ENCODE data around the gene CCDC169. TPM values are rescaled to one million over a fixed set of nuclear protein-coding genes. Genes with fewer than 3 reads are reported as not detected.

CCDC169 gene
- total RNA-seq, 2 donors from 2014 or later = 0.70 to 1.4 TPM

DNA sequence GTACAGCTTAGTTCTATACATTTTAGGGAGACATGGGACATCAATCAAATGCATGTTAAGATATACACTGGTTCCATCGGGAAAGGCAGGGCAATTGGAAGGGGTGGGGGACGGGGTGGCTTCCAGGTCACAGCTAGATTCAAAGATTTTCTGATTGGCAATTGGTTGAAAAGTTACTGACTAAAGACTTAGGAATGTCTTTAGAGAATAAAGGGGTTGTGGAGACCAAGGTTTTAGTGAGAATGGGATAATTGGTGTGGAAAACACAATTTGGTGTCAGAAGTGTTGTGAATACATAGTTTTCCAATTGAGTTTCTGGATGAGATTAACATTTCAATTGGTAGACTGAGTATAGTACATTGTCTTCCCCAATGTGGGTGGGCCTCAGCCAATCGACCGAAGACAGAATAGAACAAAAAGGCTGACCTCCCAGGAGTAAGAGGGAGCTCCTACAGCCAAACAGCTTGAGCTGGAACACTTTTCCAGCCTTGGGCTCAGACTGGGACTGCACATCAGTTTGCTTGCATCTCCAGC lies 988 bp upstream of the CCDC169 start:
- peak overlapping the region; percentile 87 to 91 for H3K4me3 Mint-ChIP-seq
- peaks cover 12% of the 10 kb centered on the region for H3K4me1 Mint-ChIP-seq (ENCODE audit: low read depth)
- H3K36me3 Mint-ChIP-seq (ENCODE audit: insufficient read depth in 2 of 2) = peaks cover 0 to 2% of the 10 kb centered on the region in 2 donors
- H3K27ac Mint-ChIP-seq = no peak overlapping the region
- DNase-seq = no peak
- H3K9me3 Mint-ChIP-seq = no peaks in the 10 kb centered on the region
- no peak for ATAC-seq (replicated peaks in 1 of 2)
- H3K27me3 Mint-ChIP-seq (ENCODE audit: low read depth) = peaks cover 35% of the 10 kb centered on the region

DNA sequence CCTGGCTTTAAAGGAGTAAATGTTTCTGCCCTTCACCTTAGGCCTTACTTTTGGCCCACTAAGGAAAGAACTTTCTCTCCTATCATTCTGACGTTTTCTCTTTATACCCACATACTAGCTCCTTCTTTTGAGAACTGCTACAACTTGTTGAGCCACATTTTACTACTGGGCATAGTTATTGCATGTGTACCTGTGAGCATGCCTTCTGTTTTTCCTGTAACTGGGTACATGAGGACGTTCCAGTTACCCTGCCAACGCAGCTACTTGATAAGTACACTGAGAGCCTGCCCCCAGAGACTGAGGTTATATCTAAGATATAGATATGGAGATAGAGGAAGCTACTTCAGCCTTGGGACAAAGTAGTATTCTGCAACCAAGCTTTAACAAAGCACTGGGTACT lies 3.5 kb downstream of the CCDC169 start:
- ATAC-seq (replicated peaks in 1 of 2) (no peak), DNase-seq (no peak)
- H3K27me3 Mint-ChIP-seq (ENCODE audit: low read depth) = peaks cover 37% of the 10 kb centered on the region
- peaks cover 2 to 3% of the 10 kb centered on the region in 2 donors for H3K36me3 Mint-ChIP-seq (ENCODE audit: insufficient read depth in 2 of 2)
- H3K4me1 Mint-ChIP-seq (ENCODE audit: low read depth) = peaks cover 12% of the 10 kb centered on the region
- H3K4me3 Mint-ChIP-seq = no peak overlapping the region
- no peak overlapping the region for H3K27ac Mint-ChIP-seq
- H3K9me3 Mint-ChIP-seq = peaks cover 0 to 3% of the 10 kb centered on the region in 2 donors

DNA sequence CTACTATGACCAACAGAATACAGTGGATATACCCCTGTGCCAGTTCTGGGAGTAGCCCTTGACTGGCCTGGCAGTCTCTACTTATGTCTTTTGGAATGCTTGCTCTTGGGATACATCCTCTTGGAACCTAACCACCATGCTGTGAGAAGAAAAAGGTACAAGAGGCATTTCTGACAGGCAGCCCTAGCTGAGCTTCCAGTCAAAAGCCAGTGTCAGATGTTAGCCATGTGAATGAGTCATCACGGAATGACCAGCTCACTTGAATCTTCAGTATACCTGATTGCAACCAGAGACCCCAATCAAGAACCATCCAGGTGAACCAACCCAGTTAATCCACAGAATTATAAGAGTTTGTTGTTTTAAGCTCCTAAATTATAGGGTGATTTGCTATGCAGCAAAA lies 4.1 kb downstream of the CCDC169 start:
- no peak overlapping the region for H3K4me3 Mint-ChIP-seq
- DNase-seq (no peak), ATAC-seq (replicated peaks in 1 of 2) (no peak)
- peaks cover 0 to 3% of the 10 kb centered on the region in 2 donors for H3K9me3 Mint-ChIP-seq
- no peak overlapping the region for H3K27ac Mint-ChIP-seq
- H3K36me3 Mint-ChIP-seq (ENCODE audit: insufficient read depth in 2 of 2) = peaks cover 2 to 3% of the 10 kb centered on the region in 2 donors
- peaks cover 31% of the 10 kb centered on the region for H3K27me3 Mint-ChIP-seq (ENCODE audit: low read depth)
- H3K4me1 Mint-ChIP-seq (ENCODE audit: low read depth) = peaks cover 11% of the 10 kb centered on the region

DNA sequence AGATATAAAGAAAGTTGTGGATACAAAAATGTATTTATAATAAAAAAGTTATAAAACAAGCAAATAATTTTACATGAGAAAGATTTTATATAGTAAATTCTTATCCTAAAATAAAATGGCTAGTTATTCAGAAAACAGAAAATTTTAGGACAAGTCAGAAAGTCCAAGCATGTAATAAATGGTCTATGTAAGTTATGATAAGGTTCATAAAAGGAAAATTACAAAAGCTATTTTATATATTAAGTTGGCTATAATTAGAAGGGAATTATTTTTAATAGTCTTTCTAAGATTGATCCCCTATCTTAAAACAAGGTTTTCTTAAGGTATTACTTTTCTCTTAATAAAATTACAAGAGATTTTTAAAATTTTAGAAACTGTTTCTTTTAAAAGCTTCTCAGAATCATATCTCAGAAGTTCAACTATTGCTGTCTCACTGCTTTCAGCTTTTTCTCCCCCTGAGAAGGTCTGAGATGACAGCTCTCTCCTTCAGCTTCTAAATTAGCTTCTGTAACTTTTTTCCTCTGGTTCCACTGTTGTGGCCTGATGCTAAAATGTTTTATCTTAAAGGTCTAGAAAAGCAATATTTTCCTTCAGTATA lies 8.7 kb downstream of the CCDC169 start:
- peaks cover 0 to 3% of the 10 kb centered on the region in 2 donors for H3K9me3 Mint-ChIP-seq
- H3K27me3 Mint-ChIP-seq (ENCODE audit: low read depth) = peaks cover 23% of the 10 kb centered on the region
- no peaks in the 10 kb centered on the region for H3K4me1 Mint-ChIP-seq (ENCODE audit: low read depth)
- no peak overlapping the region for H3K27ac Mint-ChIP-seq
- H3K36me3 Mint-ChIP-seq (ENCODE audit: insufficient read depth in 2 of 2) = peaks cover 0 to 3% of the 10 kb centered on the region in 2 donors
- ATAC-seq (replicated peaks in 1 of 2) (no peak), DNase-seq (no peak)
- H3K4me3 Mint-ChIP-seq = no peak overlapping the region

DNA sequence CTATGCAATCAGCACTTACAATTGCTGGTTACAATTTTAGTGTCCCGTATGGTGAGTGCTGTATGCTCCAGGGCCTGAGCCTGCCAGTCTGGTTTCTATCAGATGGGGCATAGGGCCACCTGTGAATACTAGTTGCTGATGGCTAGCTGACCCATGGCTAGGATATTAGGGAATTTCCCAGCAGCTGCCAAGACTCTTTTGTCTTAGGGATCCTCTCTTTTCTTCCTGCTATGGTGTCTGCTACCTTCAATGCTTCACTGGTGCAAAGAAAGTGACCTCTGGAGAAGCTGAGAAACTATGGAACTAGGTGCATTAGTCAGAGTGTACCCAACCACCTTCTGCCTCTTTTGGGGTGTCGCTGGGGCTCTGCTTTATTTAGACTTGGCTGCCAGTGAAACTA lies 11.6 kb downstream of the CCDC169 start:
- peaks cover 0 to 3% of the 10 kb centered on the region in 2 donors for H3K9me3 Mint-ChIP-seq
- H3K27ac Mint-ChIP-seq = no peak overlapping the region
- H3K4me3 Mint-ChIP-seq = no peak overlapping the region
- H3K27me3 Mint-ChIP-seq (ENCODE audit: low read depth) = peaks cover 21% of the 10 kb centered on the region
- ATAC-seq (replicated peaks in 1 of 2) (no peak), DNase-seq (no peak)
- H3K4me1 Mint-ChIP-seq (ENCODE audit: low read depth) = no peaks in the 10 kb centered on the region
- peaks cover 0 to 3% of the 10 kb centered on the region in 2 donors for H3K36me3 Mint-ChIP-seq (ENCODE audit: insufficient read depth in 2 of 2)

DNA sequence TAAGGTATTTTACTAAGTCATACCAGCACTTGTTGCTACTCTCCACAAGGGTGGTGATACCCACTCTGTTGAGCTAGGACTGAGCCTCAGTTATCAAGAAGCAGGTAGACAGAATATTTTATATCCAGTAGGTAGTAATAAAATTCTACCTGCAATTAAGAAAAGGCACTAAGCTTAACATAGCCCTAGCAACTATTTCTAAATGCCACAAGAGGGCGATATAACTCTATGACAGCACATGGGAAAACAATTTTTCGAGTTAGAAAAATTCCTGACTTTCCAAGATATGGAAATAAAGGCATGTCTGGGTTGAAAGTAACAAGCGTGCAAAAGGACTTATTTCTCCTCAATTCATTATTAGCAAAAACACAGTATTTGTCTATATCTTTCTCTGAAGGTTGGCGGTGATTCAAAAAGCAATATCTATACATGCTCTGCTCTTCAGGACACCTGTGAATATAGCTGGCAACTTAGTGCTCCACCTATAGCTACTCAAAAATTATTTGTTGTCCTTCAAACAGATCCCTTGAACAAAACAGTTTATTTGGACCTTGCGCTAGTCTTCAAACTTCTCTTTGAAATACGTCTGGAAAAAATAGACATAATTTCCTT lies 14.7 kb downstream of the CCDC169 start:
- Mint-ChIP-seq H3K4me1 (ENCODE audit: low read depth) (no peaks in the 10 kb centered on the region), H3K4me3 (no peak overlapping the region), H3K27me3 (ENCODE audit: low read depth) (peaks cover 30% of the 10 kb centered on the region), H3K27ac (no peak overlapping the region), H3K36me3 (ENCODE audit: insufficient read depth in 2 of 2) (no peaks in the 10 kb centered on the region), H3K9me3 (no peaks in the 10 kb centered on the region)
- DNase-seq = no peak
- ATAC-seq (replicated peaks in 1 of 2) = no peak

DNA sequence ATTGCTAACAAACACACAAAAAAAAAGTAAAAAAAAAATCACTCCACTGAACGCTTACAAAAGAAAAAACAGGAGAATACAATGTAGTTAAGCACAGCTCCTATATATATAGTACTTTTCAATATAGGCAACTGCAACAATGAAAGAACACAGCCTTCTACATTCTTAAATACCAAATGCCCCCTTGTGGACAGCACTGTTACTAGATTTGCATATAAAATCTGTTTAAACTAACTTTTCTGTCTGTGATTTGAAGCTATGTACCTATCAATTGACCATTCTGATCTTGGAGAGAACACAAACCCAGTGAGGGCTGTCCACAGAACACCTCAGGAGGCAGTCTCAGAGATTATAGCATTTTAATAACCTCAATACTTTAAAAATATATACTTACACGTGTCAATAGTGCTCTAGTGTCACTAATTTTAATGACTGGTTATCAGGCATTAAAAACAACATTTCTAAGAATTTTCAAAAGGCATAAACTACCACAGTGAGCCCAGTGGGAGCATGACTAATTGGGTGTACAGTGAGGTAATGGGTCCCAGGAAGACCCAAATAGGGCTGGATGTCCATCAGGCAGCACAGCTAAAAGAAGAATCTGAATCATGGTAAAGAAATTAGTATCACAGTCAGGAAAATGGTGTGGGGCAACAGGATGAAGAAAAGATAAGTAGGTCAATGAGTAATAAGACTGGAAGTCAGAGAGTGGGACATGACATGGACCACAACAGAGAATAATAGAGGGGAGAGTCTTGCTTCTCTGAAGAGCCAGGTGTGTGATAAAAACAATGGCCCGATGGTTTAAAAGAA lies 22.2 kb downstream of the CCDC169 start:
- peak; percentile 7 to 11 for DNase-seq
- peaks cover 9% of the 10 kb centered on the region for H3K27me3 Mint-ChIP-seq (ENCODE audit: low read depth)

DNA sequence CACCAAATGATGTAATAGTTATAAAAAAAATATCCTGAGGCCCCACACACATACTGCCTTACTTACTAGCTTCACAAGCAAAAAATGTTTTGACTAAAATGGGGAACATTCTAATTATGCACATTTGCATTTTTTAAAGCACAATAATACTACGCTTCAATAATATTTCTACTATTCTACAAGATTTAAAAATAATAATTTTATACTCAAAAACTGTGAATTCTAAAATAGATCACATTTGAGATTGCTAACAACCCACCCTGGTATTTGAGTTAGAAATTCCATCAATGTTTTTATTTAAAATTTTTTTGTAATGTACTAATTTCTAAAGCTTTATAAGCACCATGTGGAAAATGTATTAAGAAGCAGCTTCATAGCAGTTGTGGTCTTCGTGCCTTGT lies 24.2 kb downstream of the CCDC169 start:
- Mint-ChIP-seq H3K9me3 (no peaks in the 10 kb centered on the region), H3K4me3 (no peak overlapping the region), H3K27me3 (ENCODE audit: low read depth) (peaks cover 8% of the 10 kb centered on the region), H3K4me1 (ENCODE audit: low read depth) (no peaks in the 10 kb centered on the region), H3K36me3 (ENCODE audit: insufficient read depth in 2 of 2) (no peaks in the 10 kb centered on the region), H3K27ac (no peak overlapping the region)
- DNase-seq (no peak), ATAC-seq (replicated peaks in 1 of 2) (no peak)

More for the DNA sequence above, 22.2 kb downstream of the CCDC169 start:
- Mint-ChIP-seq H3K9me3 (no peaks in the 10 kb centered on the region), H3K4me3 (no peak overlapping the region), H3K36me3 (ENCODE audit: insufficient read depth in 2 of 2) (no peaks in the 10 kb centered on the region), H3K4me1 (ENCODE audit: low read depth) (no peaks in the 10 kb centered on the region), H3K27ac (no peak overlapping the region)
- no peak for ATAC-seq (replicated peaks in 1 of 2)

DNA sequence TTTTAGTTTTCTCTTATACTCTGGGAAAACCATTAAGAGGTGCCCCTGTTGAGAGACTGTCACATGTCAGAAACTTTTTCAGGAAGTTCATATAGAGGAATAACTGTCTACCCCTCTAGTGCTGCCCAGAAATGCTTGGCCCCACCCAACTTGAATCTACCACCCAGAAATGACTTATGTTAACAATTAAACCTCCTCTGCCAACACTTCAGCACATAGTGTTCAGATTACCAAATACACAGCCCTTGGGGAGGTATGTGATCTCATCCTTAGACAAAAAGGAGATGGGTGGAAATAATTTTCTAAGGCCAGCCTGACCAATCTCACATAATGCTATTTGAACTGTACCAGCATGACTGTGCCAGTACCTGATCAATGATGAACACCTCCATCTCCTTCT lies 35.6 kb downstream of the CCDC169 start:
- H3K36me3 Mint-ChIP-seq (ENCODE audit: insufficient read depth in 2 of 2) = no peaks in the 10 kb centered on the region
- H3K4me1 Mint-ChIP-seq (ENCODE audit: low read depth) = no peaks in the 10 kb centered on the region
- H3K9me3 Mint-ChIP-seq = no peaks in the 10 kb centered on the region
- H3K27me3 Mint-ChIP-seq (ENCODE audit: low read depth) = peaks cover 9% of the 10 kb centered on the region
- ATAC-seq (replicated peaks in 1 of 2) (no peak), DNase-seq (no peak)
- H3K4me3 Mint-ChIP-seq = no peak overlapping the region
- H3K27ac Mint-ChIP-seq = no peak overlapping the region

DNA sequence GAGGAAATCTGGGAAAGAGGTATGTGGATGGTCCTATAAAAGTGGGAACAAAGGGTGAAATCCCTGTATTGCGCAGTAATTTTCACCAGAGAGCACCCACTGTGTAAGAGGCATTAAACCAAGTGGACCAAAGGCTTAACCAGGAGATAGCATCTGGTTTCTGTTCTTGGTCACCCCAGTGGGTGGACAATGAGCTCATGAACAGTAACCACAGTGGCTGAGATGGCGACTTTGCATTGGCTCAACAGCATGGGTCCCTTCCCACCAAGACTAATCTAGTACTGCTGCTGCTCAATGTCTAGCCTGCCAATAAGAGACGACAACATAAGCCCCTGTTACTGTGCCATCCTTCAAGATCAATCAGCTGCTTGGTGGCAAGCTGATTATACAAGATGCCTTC lies 36.6 kb downstream of the CCDC169 start:
- no peaks in the 10 kb centered on the region for H3K36me3 Mint-ChIP-seq (ENCODE audit: insufficient read depth in 2 of 2)
- no peak for DNase-seq
- H3K9me3 Mint-ChIP-seq = peaks cover 0 to 2% of the 10 kb centered on the region in 2 donors
- no peak overlapping the region for H3K27ac Mint-ChIP-seq
- peaks cover 9% of the 10 kb centered on the region for H3K27me3 Mint-ChIP-seq (ENCODE audit: low read depth)
- H3K4me1 Mint-ChIP-seq (ENCODE audit: low read depth) = no peaks in the 10 kb centered on the region
- no peak overlapping the region for H3K4me3 Mint-ChIP-seq
- no peak for ATAC-seq (replicated peaks in 1 of 2)

DNA sequence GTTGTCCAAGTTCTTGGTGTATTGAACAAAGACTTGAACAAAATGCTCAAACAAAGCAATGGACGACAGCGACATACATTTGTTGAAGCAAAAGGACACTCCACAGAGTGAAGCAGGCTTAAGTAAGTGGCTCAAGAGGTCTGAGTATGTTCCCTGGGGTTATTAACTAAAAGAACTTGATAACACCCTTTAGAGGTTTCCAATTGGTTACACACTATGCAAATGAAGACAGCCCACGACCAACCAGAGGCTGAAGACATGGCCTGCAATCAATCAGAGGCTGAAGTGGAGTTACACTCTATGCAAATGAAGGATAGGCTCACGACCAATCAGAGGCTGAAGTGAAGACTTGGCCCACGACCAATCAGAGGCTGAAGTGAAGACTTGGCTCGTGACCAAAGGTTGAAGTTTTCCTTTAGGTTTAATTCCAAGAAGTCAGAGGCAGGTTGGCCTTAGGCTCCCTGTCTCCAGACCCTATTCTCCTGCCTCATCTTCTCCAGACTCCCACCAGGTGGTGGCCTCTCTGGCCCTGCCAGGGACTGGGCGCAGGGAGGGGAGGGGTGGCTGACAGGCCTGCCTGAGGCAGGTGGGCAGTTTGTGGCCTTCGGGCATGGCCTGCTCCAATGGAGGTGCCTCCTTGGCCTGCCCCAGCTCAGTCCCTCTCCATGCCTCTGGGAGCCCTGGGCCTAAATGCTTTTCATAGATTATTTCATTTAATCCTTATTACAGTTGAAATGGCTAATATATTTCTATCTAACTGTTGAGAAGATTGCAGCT lies 38.1 kb downstream of the CCDC169 start:
- Mint-ChIP-seq H3K9me3 (peaks cover 0 to 2% of the 10 kb centered on the region in 2 donors), H3K27me3 (ENCODE audit: low read depth) (peaks cover 9% of the 10 kb centered on the region), H3K36me3 (ENCODE audit: insufficient read depth in 2 of 2) (no peaks in the 10 kb centered on the region), H3K4me3 (no peak overlapping the region), H3K27ac (no peak overlapping the region), H3K4me1 (ENCODE audit: low read depth) (no peaks in the 10 kb centered on the region)
- ATAC-seq (replicated peaks in 1 of 2) (no peak), DNase-seq (no peak)

DNA sequence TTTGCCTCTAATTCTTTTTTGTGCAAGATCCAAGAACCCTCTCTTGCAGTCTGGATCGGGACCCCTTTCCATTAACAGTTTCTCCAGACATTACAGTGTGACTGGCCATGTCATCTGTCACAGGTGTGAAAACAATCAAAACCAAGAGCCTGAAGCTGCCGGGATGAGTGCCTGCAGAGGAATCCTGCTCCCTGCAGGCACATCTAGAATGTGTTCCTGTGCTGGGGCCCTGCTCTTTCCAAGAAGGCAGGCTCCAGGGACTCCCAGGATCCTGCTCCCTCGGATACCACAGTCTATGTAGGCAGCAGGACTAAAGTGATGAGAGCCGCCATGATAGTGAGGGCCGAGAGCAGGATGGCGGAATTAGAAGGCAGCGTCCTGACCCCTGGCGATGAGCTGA lies 38.8 kb downstream of the CCDC169 start:
- no peak overlapping the region for H3K4me3 Mint-ChIP-seq
- H3K27me3 Mint-ChIP-seq (ENCODE audit: low read depth) = peaks cover 9% of the 10 kb centered on the region
- H3K4me1 Mint-ChIP-seq (ENCODE audit: low read depth) = no peaks in the 10 kb centered on the region
- ATAC-seq (replicated peaks in 1 of 2) (no peak), DNase-seq (no peak)
- no peak overlapping the region for H3K27ac Mint-ChIP-seq
- H3K36me3 Mint-ChIP-seq (ENCODE audit: insufficient read depth in 2 of 2) = no peaks in the 10 kb centered on the region
- H3K9me3 Mint-ChIP-seq = peaks cover 0 to 2% of the 10 kb centered on the region in 2 donors

DNA sequence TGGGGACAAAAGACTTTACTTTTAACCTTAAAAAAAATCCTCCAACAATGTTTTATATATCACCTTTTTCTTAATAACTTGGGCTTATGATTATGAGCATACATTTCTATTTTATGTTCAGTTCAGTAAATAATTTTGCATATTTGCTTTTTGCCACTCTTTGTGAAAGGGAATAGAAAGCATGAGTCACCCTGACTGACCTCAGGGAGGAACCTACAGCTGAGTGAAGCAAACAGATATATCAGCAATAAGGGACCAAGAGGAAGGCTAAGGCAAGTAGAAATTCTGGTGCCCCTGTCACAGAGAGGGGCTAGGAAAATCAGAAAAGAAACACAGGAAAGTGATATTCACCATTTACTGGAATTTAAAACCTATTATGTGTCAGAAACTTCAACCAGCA lies 46.1 kb downstream of the CCDC169 start:
- H3K4me1 Mint-ChIP-seq (ENCODE audit: low read depth) = no peaks in the 10 kb centered on the region
- no peaks in the 10 kb centered on the region for H3K9me3 Mint-ChIP-seq
- H3K36me3 Mint-ChIP-seq (ENCODE audit: insufficient read depth in 2 of 2) = no peaks in the 10 kb centered on the region
- no peaks in the 10 kb centered on the region for H3K27me3 Mint-ChIP-seq (ENCODE audit: low read depth)
- no peak overlapping the region for H3K4me3 Mint-ChIP-seq
- no peak overlapping the region for H3K27ac Mint-ChIP-seq
- ATAC-seq (replicated peaks in 1 of 2) (no peak), DNase-seq (no peak)

Data from activated T-cell treated with anti-CD3 and anti-CD28 coated beads, Interleukin-2, amount 50 U/mL, for 72 hours (primary cell).